SJCRH30 (cell line): ENCODE results near the gene AXIN2. TPM values are rescaled to one million over a fixed set of nuclear protein-coding genes. Genes with fewer than 3 reads are reported as not detected.
"Not testable (repeated sequence)": the region's sequence is repeated elsewhere in the genome, so short reads cannot be mapped to it uniquely, and the experiment has no call there.

Experiments
- DNase-seq, 2 experiments: peaks; one replicate each; pipeline ENCODE4 v3.0.0-alpha.2; 2015 to 2020
- H3K27ac ChIP-seq: fragments of 250-450 bp; sonication (Bioruptor Pico); 2 replicates; pipeline ENCODE4 v1.5.1; 2020; ENCODE audit warnings: mild to moderate bottlenecking, moderate library complexity
- H3K27me3 ChIP-seq: fragments of 250-450 bp; sonication (Bioruptor Pico); 2 replicates; pipeline ENCODE4 v1.5.1; 2020; ENCODE audit warnings: mild to moderate bottlenecking, moderate library complexity
- H3K36me3 ChIP-seq: fragments of 250-450 bp; sonication (Bioruptor Pico); 2 replicates; pipeline ENCODE4 v1.5.1; 2020; ENCODE audit warnings: mild to moderate bottlenecking, moderate library complexity
- H3K4me1 ChIP-seq: fragments of 250-450 bp; sonication (Bioruptor Pico); 2 replicates; pipeline ENCODE4 v1.5.1; 2020; ENCODE audit warnings: mild to moderate bottlenecking, moderate library complexity
- H3K4me3 ChIP-seq: fragments of 250-450 bp; sonication (Bioruptor Pico); 2 replicates; pipeline ENCODE4 v1.5.1; 2020; ENCODE audit warnings: mild to moderate bottlenecking, moderate library complexity
- H3K9me3 ChIP-seq: fragments of 250-450 bp; sonication (Bioruptor Pico); replicated peaks from 2 replicates; pipeline ENCODE4 v1.5.1; 2020; ENCODE audit warnings: mild to moderate bottlenecking, moderate library complexity
- total RNA-seq: library from RNA; depleted of rRNA; stranded (reverse); fragments of >200 nt; shearing (Covaris generic); gene quantifications from 2 replicates; pipeline ENCODE4 v1.2.3, GENCODE V29; 2014

Gene AXIN2
- total RNA-seq, 1 experiment from 2014 or later = 8.5 TPM

GRCh38 chr17:65484405-65484804 lies 77.0 kb downstream of the AXIN2 start:
- H3K27me3 ChIP-seq, H3K36me3 ChIP-seq, H3K4me3 ChIP-seq, H3K27ac ChIP-seq, DNase-seq, H3K9me3 ChIP-seq, H3K4me1 ChIP-seq: not testable (repeated sequence)

DNA sequence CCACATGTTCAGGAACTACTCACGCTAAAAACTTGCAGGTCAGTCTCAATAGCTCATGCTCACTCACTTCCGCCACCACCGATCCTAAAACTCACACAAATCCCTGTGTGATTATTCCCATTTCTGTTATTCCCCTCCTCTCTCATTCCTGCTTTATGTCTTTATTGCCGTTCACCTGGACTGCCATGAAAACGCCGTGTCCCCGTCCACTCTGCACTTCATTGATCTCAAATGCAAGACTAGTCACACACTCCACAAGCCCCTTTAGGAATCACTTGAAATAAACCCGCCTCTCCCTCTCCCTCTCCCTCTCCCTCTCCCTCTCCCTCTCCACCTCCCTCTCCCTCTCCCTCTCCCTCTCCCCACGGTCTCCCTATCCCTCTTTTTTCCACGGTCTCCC lies 78.0 kb downstream of the AXIN2 start:
- no peaks in the 10 kb centered on the region for H3K36me3 ChIP-seq
- no peaks in the 10 kb centered on the region for H3K4me1 ChIP-seq
- no peak overlapping the region for H3K27ac ChIP-seq
- H3K4me3 ChIP-seq = no peak overlapping the region
- H3K27me3 ChIP-seq = no peaks in the 10 kb centered on the region
- H3K9me3 ChIP-seq = no peaks in the 10 kb centered on the region; the same call in 1 of the 2 replicates
- no peak for DNase-seq

- Histone ChIP-seq H3K36me3 (no peaks in the 10 kb centered on the region), H3K9me3 (no peaks in the 10 kb centered on the region; the same call in 1 of the 2 replicates), H3K4me3 (no peak overlapping the region), H3K27ac (no peak overlapping the region), H3K4me1 (no peaks in the 10 kb centered on the region), H3K27me3 (no peaks in the 10 kb centered on the region)
- no peak for DNase-seq
Observed at GRCh38 chr17:65482201-65482600, 79.2 kb downstream of the AXIN2 start.

DNA sequence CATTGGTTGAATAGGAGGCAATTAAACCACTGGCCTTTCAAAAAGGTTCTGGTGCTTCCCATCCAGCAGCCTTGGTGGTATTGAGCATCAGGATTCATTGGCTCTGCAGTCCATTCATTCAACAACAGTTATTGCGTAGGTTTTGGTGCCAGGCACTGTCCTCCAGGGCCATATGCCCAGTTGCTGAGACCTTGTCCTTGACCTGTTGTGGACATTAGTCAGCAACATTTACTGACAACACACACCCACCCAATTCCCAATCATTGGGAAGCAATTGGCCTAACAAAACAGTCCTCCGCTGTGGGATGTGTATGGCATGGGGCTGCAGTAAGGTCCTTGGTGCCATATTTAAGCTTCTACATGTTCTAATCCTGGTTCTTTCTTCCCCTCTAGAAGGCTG lies 82.2 kb downstream of the AXIN2 start:
- no peak for DNase-seq
- no peak overlapping the region for H3K4me3 ChIP-seq
- H3K27ac ChIP-seq = no peak overlapping the region
- H3K4me1 ChIP-seq = no peaks in the 10 kb centered on the region
- H3K9me3 ChIP-seq = no peaks in the 10 kb centered on the region
- no peaks in the 10 kb centered on the region for H3K27me3 ChIP-seq
- H3K36me3 ChIP-seq = no peaks in the 10 kb centered on the region
